Transverse colon (tissue), 4 donors: Measurements from ENCODE around the gene ACSL1. TPM values are rescaled to one million over a fixed set of nuclear protein-coding genes. Genes with fewer than 3 reads are reported as not detected.
A peak's percentile ranks its signal among the peaks of the same experiment; 100 is the strongest.

Source experiments
- DNase-seq: peaks from one replicate; pipeline ENCODE4 v3.0.0-alpha.2; 2019
- H3K27ac ChIP-seq, 4 donors: fragments of 200-600 bp; sonication (generic); 2 replicates each; pipeline ENCODE4 v1.5.1; 2016 to 2018; ENCODE audit warnings: inconsistent platforms in 4 of 4
- H3K27me3 ChIP-seq: fragments of 200-600 bp; sonication (generic); 2 replicates; pipeline ENCODE4 v1.5.1; 2017; ENCODE audit warnings: inconsistent platforms
- H3K36me3 ChIP-seq, 4 donors: fragments of 200-600 bp; sonication (generic); 2 replicates each; pipeline ENCODE4 v1.5.1; 2017 to 2019; ENCODE audit warnings: inconsistent platforms in 4 of 4
- H3K4me1 ChIP-seq, 4 donors: fragments of 200-600 bp; sonication (generic); 2 replicates each; pipeline ENCODE4 v1.5.1; 2017 to 2020; ENCODE audit warnings: inconsistent platforms in 4 of 4
- H3K4me3 ChIP-seq, 4 donors: fragments of 200-600 bp; sonication (generic); 1 replicate in 1 of 4; 2 replicates in 3 of 4; pipeline versions ENCODE4 v1.5.1 to v1.6.1; 2017 to 2019; ENCODE audit warnings: inconsistent platforms in 4 of 4
- H3K9me3 ChIP-seq, 2 donors: fragments of 200-600 bp; sonication (generic); 2 replicates each; pipeline ENCODE4 v1.5.1; 2017 to 2019; ENCODE audit warnings: inconsistent platforms in 2 of 2
- EP300 ChIP-seq: sonication (generic); formaldehyde crosslinking; IDR thresholded peaks from one replicate; pipeline ENCODE4 v1.6.1; 2017; ENCODE audit warnings: antibody characterized with exemption, low read depth
- POLR2A ChIP-seq: fragments of 450-650 bp; IDR thresholded peaks from one replicate; pipeline ENCODE4 v1.6.1; 2016; ENCODE audit warnings: antibody characterized with exemption, mild to moderate bottlenecking, moderate library complexity
- POLR2AphosphoS5 ChIP-seq, 3 donors: sonication (generic); formaldehyde crosslinking; IDR thresholded peaks; one replicate each; pipeline ENCODE4 v1.6.1; 2016; ENCODE audit warnings: antibody characterized with exemption in 3 of 3
- WGBS, 2 donors: methylation state at CpG; one replicate each; pipeline ENCODE4 v1.1.5; 2018; ENCODE audit warnings: low coverage in 1 of 2; 5-methylcytosine and 5-hydroxymethylcytosine counted together
- in situ Hi-C, 4 donors: fragments of 200-750 bp; cut with MboI; loops; one replicate each; pipeline versions ENCODE4 v1.15.0 to v1.15.1; 2017; ENCODE audit warnings: low sequenced_read_pairs in 3 of 4, low pct_ligation_motif_present in 1 of 4, low pct_unique_long_range_greater_than_20kb in 1 of 4
- intact Hi-C: fragments of 100-400 bp; cut with DNase I; formaldehyde crosslinking; loops from one replicate; pipeline ENCODE4 v1.15.1; 2023; ENCODE audit warnings: low total_unique reads
- total RNA-seq, 4 donors: library from RNA; depleted of rRNA; stranded (reverse); fragments of >200 nt; gene quantifications; one replicate each; pipeline ENCODE4 v1.1.0, GENCODE V29; 2016
- TF ChIP-seq, protein P1 (sequence below), 5 experiments: fragments of 200-600 bp in 3 of 5; fragments of 450-650 bp in 2 of 5; sonication (generic) in 3 of 5; IDR thresholded peaks; 1 replicate in 2 of 5; 2 replicates in 3 of 5; pipeline ENCODE4 v1.5.1; 2016 to 2017; ENCODE audit warnings: antibody characterized with exemption in 5 of 5, inconsistent platforms in 3 of 5, mild to moderate bottlenecking in 2 of 5, moderate library complexity in 1 of 5

Gene ACSL1
- total RNA-seq, 4 donors from 2014 or later: 20.6 to 50.0 (median 40.0) TPM

DNA sequence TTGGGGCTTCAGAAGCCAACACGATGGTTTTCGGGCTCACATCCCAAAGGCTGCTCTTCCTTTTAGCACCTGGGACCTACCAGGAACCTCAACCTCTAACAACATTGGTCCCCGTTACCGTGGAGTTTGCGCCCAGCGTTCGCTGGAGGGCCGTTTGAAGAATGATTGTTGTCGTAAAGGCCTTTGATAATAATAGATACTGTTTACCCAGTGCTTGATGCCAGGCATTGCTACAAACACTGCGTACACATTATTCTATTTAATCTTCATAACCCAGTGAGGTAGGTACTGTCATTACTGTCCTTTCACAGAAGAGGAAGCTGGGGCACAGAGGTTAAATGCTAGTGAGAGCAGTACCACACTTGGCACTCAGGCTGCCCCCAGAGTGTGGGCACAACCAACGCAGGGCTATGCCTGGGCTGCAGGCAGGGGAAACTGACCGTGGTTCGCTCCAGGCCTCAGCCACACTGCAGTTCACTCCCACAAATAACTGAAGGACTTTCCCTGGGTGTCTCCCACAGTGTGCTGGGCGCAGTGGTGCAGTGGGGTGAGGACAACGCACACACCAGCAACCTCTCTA is 1.0 kb upstream of the ACSL1 start:
- in situ Hi-C loops: no loop called here
- 36% methylated on average over 15 of the region's 15 CpGs; no CpG with 5 or more reads in 1 of the 2 donors for WGBS, 2 donors
- H3K4me1 ChIP-seq: peaks cover 0 to 22% (median 11%) of the 10 kb centered on the region in 4 donors
- no peak for DNase-seq
- H3K27ac ChIP-seq: peak overlapping the region; percentile 74 to 83 (median 82)
- no peaks in the 10 kb centered on the region for H3K27me3 ChIP-seq
- no peak for TF ChIP-seq EP300
- no peak for TF ChIP-seq POLR2A
- TF ChIP-seq, protein P1, sequence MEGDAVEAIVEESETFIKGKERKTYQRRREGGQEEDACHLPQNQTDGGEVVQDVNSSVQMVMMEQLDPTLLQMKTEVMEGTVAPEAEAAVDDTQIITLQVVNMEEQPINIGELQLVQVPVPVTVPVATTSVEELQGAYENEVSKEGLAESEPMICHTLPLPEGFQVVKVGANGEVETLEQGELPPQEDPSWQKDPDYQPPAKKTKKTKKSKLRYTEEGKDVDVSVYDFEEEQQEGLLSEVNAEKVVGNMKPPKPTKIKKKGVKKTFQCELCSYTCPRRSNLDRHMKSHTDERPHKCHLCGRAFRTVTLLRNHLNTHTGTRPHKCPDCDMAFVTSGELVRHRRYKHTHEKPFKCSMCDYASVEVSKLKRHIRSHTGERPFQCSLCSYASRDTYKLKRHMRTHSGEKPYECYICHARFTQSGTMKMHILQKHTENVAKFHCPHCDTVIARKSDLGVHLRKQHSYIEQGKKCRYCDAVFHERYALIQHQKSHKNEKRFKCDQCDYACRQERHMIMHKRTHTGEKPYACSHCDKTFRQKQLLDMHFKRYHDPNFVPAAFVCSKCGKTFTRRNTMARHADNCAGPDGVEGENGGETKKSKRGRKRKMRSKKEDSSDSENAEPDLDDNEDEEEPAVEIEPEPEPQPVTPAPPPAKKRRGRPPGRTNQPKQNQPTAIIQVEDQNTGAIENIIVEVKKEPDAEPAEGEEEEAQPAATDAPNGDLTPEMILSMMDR (IDR thresholded peaks at IDR 0.05): no peak
- no peak for TF ChIP-seq POLR2AphosphoS5 (IDR thresholded peaks at IDR 0.05)
- no peaks in the 10 kb centered on the region for H3K9me3 ChIP-seq
- no peaks in the 10 kb centered on the region for H3K36me3 ChIP-seq
- peak overlapping the region; percentile 69 to 85 (median 74) for H3K4me3 ChIP-seq
- intact Hi-C loops: no loop called here

DNA sequence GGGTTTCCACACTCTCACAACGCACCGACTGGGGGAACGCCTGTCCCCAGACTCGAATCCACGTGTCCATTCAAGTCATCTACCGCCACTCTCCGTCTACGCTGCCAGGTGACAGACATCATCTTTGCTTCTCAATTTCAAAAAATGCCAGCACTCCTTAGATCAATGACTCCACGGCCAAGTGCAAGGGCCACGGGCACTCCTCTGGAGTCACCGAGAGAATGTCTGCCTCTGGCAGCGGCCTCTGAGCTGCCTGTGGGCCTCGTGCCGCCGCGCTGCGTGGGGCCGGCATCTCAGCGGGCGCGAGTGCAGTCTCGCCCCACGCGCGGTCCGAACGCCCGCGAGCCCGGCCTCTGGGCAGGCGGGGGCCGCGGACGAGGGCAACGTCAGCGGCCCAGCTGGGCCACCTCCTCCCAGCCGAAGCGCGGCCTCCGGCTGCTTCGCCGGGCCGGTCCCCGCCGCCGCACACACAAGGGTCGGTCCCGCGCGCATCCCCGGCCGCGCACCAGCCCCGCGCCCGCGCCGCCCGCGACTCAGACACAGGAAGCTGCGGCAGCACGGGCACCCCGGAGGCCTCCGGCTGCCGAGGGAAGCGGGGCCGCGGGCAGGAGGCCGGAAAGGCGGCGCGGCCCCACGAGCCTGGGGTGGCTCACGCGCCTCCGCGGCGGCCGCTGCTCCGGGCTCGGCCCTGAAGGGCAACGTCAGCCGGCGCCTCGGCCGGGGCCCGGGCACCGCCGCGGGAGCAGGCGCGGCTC is 450 bp downstream of the ACSL1 start:
- peak overlapping the region; percentile 54 to 85 (median 74) for H3K4me3 ChIP-seq
- intact Hi-C loops: no loop called here
- WGBS, 2 donors: 3% methylated on average over 47 of the region's 92 CpGs; no CpG with 5 or more reads in 1 of the 2 donors
- H3K36me3 ChIP-seq: no peaks in the 10 kb centered on the region
- in situ Hi-C loops: no loop called here
- TF ChIP-seq, protein P1 (IDR thresholded peaks at IDR 0.05): no peak
- TF ChIP-seq POLR2AphosphoS5 (IDR thresholded peaks at IDR 0.05): no peak
- no peak for TF ChIP-seq EP300
- no peak for TF ChIP-seq POLR2A
- no peaks in the 10 kb centered on the region for H3K9me3 ChIP-seq
- H3K4me1 ChIP-seq: peaks cover 0 to 22% (median 11%) of the 10 kb centered on the region in 4 donors
- DNase-seq: no peak
- no peaks in the 10 kb centered on the region for H3K27me3 ChIP-seq
- H3K27ac ChIP-seq: peak overlapping the region; percentile 75 to 83 (median 82)

DNA sequence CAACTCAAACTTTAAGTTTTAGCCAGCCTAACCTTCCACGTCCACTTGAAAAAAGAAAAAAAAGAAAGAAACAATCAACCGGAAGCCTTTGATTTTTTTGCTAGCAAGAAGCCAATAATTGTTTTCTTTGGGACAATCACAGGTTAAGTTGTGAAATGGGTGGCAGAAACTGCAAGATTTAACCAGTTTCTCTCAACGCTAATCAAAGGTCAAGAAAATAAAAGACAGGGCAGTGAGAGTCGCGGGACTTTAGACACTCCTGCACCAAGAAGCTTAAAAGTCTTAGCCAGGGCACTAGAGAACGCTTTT is 1.0 kb downstream of the ACSL1 start:
- peaks cover 0 to 22% (median 11%) of the 10 kb centered on the region in 4 donors for H3K4me1 ChIP-seq
- DNase-seq: no peak
- H3K36me3 ChIP-seq: no peaks in the 10 kb centered on the region
- intact Hi-C loops (no loop called here), in situ Hi-C loops (no loop called here)
- WGBS, 2 donors: 30 to 32% methylated on average over 5 to 6 of the region's 6 CpGs
- peak overlapping the region; percentile 54 to 85 (median 74) for H3K4me3 ChIP-seq
- TF ChIP-seq POLR2A (no peak), POLR2AphosphoS5 (IDR thresholded peaks at IDR 0.05) (no peak), EP300 (no peak)
- TF ChIP-seq, protein P1 (IDR thresholded peaks at IDR 0.05): no peak
- H3K27me3 ChIP-seq: no peaks in the 10 kb centered on the region
- H3K9me3 ChIP-seq: no peaks in the 10 kb centered on the region
- H3K27ac ChIP-seq: peak overlapping the region; percentile 75 to 83 (median 82)

DNA sequence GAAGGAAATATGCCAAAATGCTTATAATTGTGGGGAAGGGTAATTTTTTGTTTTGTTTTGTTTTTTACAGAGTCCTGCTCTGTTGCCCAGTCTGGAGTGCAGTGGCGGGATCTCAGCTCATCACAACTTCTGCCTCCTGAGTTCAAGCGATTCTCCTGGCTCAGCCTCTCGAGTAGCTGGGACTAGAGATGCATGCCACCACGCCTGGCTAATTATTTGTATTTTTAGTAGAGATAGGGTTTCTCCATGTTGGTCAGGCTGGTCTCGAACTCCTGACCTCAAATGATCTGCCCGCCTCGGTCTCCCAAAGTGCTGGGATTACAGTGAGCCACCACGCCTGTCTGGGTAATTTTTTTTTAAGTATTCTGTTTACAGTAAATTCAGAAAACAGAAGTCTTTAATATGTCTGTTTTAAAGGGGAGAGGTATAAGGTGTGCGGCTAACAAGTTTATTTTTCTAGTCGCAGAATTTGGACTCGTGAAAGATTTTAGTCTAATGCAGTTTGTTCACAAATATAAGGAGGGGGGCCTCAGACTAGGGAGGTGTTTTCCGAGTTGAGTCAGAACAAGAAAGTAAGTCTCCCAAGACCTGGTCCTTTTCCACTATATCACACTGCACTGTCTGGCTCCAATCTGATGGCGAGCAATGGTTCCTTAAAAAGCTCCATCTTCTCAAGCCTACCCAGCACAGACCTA is 1.5 kb downstream of the ACSL1 start:
- no peaks in the 10 kb centered on the region for H3K36me3 ChIP-seq
- TF ChIP-seq EP300 (no peak), POLR2AphosphoS5 (IDR thresholded peaks at IDR 0.05) (no peak), POLR2A (no peak)
- TF ChIP-seq, protein P1 (IDR thresholded peaks at IDR 0.05): no peak
- peak overlapping the region in 1 of 4 donors; percentile 83 for H3K27ac ChIP-seq
- in situ Hi-C loops: no loop called here
- DNase-seq: no peak
- H3K4me3 ChIP-seq: peak overlapping the region in 2 of 4 donors; percentile 70 to 85
- no peaks in the 10 kb centered on the region for H3K9me3 ChIP-seq
- WGBS, 2 donors: 72 to 93% methylated on average over 8 to 13 of the region's 13 CpGs
- peaks cover 0 to 22% (median 11%) of the 10 kb centered on the region in 4 donors for H3K4me1 ChIP-seq
- H3K27me3 ChIP-seq: no peaks in the 10 kb centered on the region
- intact Hi-C loops: no loop called here
